ENCODE data around the gene RGS18.

The RGS18 gene

GRCh38 chr1:192232817-192233417 is 74.7 kb downstream of the RGS18 start:
- no peak for DNase-seq (ENCODE audit: low read depth)

GRCh38 chr1:192235127-192235526 is 76.9 kb downstream of the RGS18 start:
- no peak overlapping the region for H3K4me3 ChIP-seq (ENCODE audit: control insufficient read depth, low read depth, low read length)
- TF ChIP-seq, protein P1, sequence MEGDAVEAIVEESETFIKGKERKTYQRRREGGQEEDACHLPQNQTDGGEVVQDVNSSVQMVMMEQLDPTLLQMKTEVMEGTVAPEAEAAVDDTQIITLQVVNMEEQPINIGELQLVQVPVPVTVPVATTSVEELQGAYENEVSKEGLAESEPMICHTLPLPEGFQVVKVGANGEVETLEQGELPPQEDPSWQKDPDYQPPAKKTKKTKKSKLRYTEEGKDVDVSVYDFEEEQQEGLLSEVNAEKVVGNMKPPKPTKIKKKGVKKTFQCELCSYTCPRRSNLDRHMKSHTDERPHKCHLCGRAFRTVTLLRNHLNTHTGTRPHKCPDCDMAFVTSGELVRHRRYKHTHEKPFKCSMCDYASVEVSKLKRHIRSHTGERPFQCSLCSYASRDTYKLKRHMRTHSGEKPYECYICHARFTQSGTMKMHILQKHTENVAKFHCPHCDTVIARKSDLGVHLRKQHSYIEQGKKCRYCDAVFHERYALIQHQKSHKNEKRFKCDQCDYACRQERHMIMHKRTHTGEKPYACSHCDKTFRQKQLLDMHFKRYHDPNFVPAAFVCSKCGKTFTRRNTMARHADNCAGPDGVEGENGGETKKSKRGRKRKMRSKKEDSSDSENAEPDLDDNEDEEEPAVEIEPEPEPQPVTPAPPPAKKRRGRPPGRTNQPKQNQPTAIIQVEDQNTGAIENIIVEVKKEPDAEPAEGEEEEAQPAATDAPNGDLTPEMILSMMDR (conservative IDR thresholded peaks at IDR 0.05; ENCODE audit: control insufficient read depth, insufficient read depth, low read depth, low read length) = no peak
- DNase-seq (ENCODE audit: low read depth) = no peak

More at GRCh38 chr1:192232817-192233417, 74.7 kb downstream of the RGS18 start:
- H3K4me3 ChIP-seq (ENCODE audit: control insufficient read depth, low read depth, low read length) = no peak overlapping the region
- TF ChIP-seq, protein P1 (conservative IDR thresholded peaks at IDR 0.05; ENCODE audit: control insufficient read depth, insufficient read depth, low read depth, low read length) = no peak
